HFFc6 (cell line): Measurements from ENCODE around the gene CCDC120. TPM values are rescaled to one million over a fixed set of nuclear protein-coding genes. Genes with fewer than 3 reads are reported as not detected.

ENCODE experiments used
- DNase-seq: peaks from one replicate; pipeline ENCODE4 v3.0.0-alpha.2; 2018
- H3K27ac Mint-ChIP-seq: 2 replicates; pipeline ENCODE4 v1.8.0; 2020; ENCODE audit warnings: mild to moderate bottlenecking, mixed read lengths
- H3K27me3 Mint-ChIP-seq: 2 replicates; pipeline ENCODE4 v1.8.0; 2021; ENCODE audit warnings: mild to moderate bottlenecking, moderate library complexity, mixed read lengths; ENCODE audit not compliant: insufficient read depth
- H3K36me3 Mint-ChIP-seq: 2 replicates; pipeline ENCODE4 v1.8.0; 2021; ENCODE audit warnings: low read depth, mixed read lengths
- H3K4me1 Mint-ChIP-seq: 2 replicates; pipeline ENCODE4 v1.8.0; 2020; ENCODE audit warnings: low read depth, mixed read lengths
- H3K4me3 Mint-ChIP-seq: 2 replicates; pipeline ENCODE4 v1.8.0; 2020; ENCODE audit warnings: mild to moderate bottlenecking, moderate library complexity, mixed read lengths
- H3K9me3 Mint-ChIP-seq: 2 replicates; pipeline ENCODE4 v1.8.0; 2020; ENCODE audit warnings: mild to moderate bottlenecking, mixed read lengths
- long read RNA-seq: library from polyadenylated mRNA; unstranded; transcript quantifications from one replicate; pipeline ENCODE4 v2.0.0, GENCODE V29; 2019
- total RNA-seq, 6 experiments: library from RNA; stranded (reverse); fragmentation: NEBNext Ultra II Directional; extraction: Animal tissue kit (Norgen Biotek cat#: 25700); gene quantifications; 2 replicates in 1 of 6; 3 replicates in 5 of 6; pipeline ENCODE4 v1.2.3, GENCODE V29; 2021
- TF ChIP-seq, protein P1 (sequence below): fragments of 200-600 bp; sonication (generic); IDR thresholded peaks from 2 replicates; pipeline ENCODE4 v1.5.0; 2021; ENCODE audit warnings: antibody characterized with exemption, mild to moderate bottlenecking

CCDC120 gene, protein sequence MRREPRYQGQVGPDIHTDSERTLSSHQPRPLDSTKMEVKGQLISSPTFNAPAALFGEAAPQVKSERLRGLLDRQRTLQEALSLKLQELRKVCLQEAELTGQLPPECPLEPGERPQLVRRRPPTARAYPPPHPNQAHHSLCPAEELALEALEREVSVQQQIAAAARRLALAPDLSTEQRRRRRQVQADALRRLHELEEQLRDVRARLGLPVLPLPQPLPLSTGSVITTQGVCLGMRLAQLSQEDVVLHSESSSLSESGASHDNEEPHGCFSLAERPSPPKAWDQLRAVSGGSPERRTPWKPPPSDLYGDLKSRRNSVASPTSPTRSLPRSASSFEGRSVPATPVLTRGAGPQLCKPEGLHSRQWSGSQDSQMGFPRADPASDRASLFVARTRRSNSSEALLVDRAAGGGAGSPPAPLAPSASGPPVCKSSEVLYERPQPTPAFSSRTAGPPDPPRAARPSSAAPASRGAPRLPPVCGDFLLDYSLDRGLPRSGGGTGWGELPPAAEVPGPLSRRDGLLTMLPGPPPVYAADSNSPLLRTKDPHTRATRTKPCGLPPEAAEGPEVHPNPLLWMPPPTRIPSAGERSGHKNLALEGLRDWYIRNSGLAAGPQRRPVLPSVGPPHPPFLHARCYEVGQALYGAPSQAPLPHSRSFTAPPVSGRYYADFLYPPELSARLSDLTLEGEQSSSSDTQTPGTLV
- under 1 TPM in 4 of 6 experiments, not detected in 2; 0.05 to 0.62 (median 0.24) TPM for total RNA-seq
- long read RNA-seq = 0 reads

DNA sequence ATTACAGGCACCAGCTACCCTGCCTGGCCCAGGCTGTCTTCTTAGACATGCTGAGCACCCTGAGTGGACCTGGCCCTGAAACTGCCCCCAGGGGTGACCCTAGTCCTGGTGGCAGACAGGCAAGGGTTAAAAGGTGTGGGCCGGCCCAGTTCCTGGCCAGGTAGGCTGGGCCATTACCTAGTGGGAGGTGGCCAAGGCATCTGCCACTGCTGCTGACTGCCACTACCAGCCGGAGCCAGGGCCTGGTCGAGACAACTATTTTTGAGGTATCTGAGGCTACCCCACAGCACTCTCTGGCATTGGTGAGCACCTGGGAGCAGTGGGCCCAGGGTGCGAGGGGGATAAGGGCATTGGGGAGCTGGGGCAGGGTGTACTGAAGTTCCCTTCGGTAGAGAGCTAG, at the start of gene CCDC120:
TSS of gene CCDC120 (plus strand) at position 206 of the 400 bp plus-strand sequence. CDS start 3,043 bp downstream, outside the sequence.
- Mint-ChIP-seq H3K4me3 (no peak within 1 kb of the TSS), H3K9me3 (peaks cover 8% of the 10 kb centered on the region), H3K27ac (no peak within 1 kb of the TSS), H3K36me3 (peaks cover 8% of the 10 kb centered on the region), H3K4me1 (no peaks in the 10 kb centered on the region), H3K27me3 (peaks cover 15% of the 10 kb centered on the region)
- TF ChIP-seq, protein P1, sequence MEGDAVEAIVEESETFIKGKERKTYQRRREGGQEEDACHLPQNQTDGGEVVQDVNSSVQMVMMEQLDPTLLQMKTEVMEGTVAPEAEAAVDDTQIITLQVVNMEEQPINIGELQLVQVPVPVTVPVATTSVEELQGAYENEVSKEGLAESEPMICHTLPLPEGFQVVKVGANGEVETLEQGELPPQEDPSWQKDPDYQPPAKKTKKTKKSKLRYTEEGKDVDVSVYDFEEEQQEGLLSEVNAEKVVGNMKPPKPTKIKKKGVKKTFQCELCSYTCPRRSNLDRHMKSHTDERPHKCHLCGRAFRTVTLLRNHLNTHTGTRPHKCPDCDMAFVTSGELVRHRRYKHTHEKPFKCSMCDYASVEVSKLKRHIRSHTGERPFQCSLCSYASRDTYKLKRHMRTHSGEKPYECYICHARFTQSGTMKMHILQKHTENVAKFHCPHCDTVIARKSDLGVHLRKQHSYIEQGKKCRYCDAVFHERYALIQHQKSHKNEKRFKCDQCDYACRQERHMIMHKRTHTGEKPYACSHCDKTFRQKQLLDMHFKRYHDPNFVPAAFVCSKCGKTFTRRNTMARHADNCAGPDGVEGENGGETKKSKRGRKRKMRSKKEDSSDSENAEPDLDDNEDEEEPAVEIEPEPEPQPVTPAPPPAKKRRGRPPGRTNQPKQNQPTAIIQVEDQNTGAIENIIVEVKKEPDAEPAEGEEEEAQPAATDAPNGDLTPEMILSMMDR = no peak
- no peak for DNase-seq

DNA sequence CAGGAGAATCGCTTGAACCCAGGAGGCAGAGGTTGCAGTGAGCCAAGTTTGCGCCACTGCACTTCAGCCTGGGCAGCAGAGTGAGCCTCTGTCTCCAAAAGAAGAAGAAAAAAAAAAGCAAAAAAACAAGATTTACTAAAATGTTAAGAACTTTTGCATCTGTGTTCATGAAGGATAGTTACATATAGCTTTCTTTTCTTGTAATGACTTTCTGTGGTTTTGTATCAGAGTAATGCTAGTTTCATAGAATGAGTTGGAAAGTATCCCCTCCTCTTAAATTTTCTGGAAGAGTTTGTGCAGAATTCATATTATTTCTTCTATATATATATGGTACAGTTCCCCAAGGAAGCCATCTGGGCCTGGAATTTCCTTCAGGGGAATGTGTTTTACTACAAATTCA, 39.7 kb upstream of the CCDC120 start:
- Mint-ChIP-seq H3K27me3 (no peaks in the 10 kb centered on the region), H3K9me3 (no peaks in the 10 kb centered on the region), H3K4me1 (no peaks in the 10 kb centered on the region), H3K36me3 (no peaks in the 10 kb centered on the region), H3K27ac (no peak overlapping the region), H3K4me3 (no peak overlapping the region)
- DNase-seq = no peak
- TF ChIP-seq, protein P1 = no peak

DNA sequence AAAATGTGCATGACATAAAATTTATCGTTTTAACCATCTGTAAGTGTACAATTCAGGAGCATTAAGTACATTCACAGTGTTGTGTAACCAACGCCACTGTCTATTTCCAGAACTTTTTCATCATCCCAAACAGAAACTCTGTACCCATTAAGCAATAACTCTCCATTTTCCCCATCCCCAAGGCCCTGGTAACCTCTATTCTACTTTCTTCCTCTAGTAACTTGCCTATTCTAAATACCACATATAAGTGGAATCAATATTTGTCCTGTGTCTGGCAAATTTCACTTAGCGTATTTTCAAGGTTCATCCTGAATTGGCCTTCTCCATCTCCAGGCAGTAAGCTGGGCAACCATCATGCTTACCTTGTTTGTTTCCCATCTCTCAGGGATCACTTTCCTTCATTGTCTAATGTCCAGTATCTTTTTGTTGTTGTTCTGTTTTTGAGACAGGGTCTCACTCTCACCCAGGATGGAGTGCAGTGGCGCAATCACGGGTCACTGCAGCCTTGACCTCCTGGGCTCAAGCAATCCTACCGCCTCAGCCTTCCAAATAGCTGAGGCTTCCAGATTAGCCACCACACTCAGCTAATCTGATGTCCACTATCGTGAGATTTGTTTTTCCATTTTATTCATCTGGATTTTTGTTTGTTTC, 39.1 kb upstream of the CCDC120 start:
- TF ChIP-seq, protein P1 = no peak
- Mint-ChIP-seq H3K4me1 (no peaks in the 10 kb centered on the region), H3K36me3 (peaks cover 6% of the 10 kb centered on the region), H3K9me3 (no peaks in the 10 kb centered on the region), H3K27ac (no peak overlapping the region), H3K4me3 (no peak overlapping the region), H3K27me3 (no peaks in the 10 kb centered on the region)
- no peak for DNase-seq

DNA sequence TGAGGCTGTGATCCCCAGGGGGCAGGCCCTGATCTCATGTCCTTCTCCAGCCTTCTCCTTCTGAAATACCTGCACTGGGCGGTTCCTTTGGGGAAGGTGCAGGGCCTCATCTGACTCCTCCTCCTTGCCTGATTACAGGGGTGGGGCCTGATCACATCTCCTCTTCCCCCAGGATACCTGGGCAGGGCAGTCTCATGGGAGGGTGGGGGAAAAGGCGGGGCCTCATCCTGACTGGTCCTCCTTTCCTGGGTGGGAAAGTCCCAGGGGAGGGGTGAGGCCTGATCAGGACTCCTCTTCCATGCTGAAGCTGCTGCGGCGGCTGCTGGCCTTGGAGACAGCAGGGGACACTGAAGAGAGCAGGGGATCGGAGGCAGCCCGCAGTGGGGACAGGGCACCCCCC, 28.9 kb upstream of the CCDC120 start:
- H3K9me3 Mint-ChIP-seq = no peaks in the 10 kb centered on the region
- H3K4me1 Mint-ChIP-seq = peaks cover 7% of the 10 kb centered on the region; the same call in 1 of the 2 replicates
- no peak overlapping the region for H3K27ac Mint-ChIP-seq
- no peak for DNase-seq
- TF ChIP-seq, protein P1 = no peak
- peaks cover 20% of the 10 kb centered on the region for H3K36me3 Mint-ChIP-seq
- H3K27me3 Mint-ChIP-seq = no peaks in the 10 kb centered on the region; the same call in 1 of the 2 replicates
- no peak overlapping the region for H3K4me3 Mint-ChIP-seq

DNA sequence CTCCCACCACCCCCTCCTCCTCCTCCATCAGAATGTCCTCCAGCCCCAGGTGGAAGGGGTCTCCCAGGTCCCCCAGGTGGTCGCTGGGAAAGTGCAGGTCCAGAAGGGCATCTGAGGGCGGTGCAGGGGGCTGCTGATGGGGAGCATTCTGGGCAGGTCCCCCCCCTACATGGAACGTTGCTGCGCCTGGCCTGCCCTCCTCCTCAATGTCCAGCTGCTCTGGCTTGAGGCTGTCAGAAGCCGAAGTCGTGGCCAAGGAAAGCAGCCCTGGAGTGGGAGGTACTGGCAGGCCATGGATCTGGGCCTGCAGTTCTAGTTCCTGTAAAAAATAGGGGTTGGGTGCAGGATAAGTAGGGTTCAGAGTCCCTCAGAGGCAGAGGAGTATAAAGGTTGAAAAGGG, 28.5 kb upstream of the CCDC120 start:
- no peak for DNase-seq
- H3K27me3 Mint-ChIP-seq = no peaks in the 10 kb centered on the region; the same call in 1 of the 2 replicates
- H3K36me3 Mint-ChIP-seq = peaks cover 21% of the 10 kb centered on the region
- H3K4me1 Mint-ChIP-seq = peaks cover 7% of the 10 kb centered on the region; the same call in 1 of the 2 replicates
- no peak overlapping the region for H3K27ac Mint-ChIP-seq
- TF ChIP-seq, protein P1 = no peak
- no peaks in the 10 kb centered on the region for H3K9me3 Mint-ChIP-seq
- no peak overlapping the region for H3K4me3 Mint-ChIP-seq
